Measurements from ENCODE around the gene WDR64.
"Not testable (repeated sequence)": the region's sequence is repeated elsewhere in the genome, so short reads cannot be mapped to it uniquely, and the experiment has no call there.

Gene WDR64

GRCh38 chr1:241714321-241715218 lies 62.5 kb downstream of the WDR64 start:
- H3K27ac Mint-ChIP-seq, result no peak overlapping the region
- no peak overlapping the region for H3K4me3 Mint-ChIP-seq
- no peaks in the 10 kb centered on the region for H3K36me3 Mint-ChIP-seq (ENCODE audit: low read depth)
- peaks cover 30% of the 10 kb centered on the region for H3K27me3 Mint-ChIP-seq
- H3K9me3 Mint-ChIP-seq, result no peaks in the 10 kb centered on the region
- DNase-seq, result no peak
- peaks cover 24% of the 10 kb centered on the region for H3K4me1 Mint-ChIP-seq (ENCODE audit: low read depth)

DNA sequence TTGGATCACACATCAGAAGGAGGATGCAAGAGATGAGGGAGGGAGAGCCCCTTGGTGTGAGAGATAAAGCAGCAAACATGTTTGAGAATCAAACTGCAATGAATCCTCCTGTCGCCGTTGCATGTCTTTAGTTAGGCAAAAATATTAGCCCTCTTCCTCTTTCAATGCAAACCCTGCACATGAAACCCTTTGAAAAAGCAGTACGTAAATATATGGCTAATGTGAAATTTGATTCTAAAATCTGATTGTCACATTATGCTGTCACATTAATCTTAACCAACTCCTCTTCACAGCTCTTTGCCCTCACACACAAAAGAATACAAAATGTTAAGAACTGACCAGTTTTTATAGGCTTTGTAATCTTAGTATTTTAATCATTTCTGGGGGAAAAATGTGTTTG lies 63.4 kb downstream of the WDR64 start:
- Mint-ChIP-seq H3K4me3 (no peak overlapping the region), H3K4me1 (ENCODE audit: low read depth) (peaks cover 24% of the 10 kb centered on the region), H3K36me3 (ENCODE audit: low read depth) (no peaks in the 10 kb centered on the region), H3K27me3 (peaks cover 32% of the 10 kb centered on the region), H3K9me3 (no peaks in the 10 kb centered on the region), H3K27ac (no peak overlapping the region)
- DNase-seq, result no peak

GRCh38 chr1:241715956-241716355 lies 63.9 kb downstream of the WDR64 start:
- Mint-ChIP-seq H3K36me3 (ENCODE audit: low read depth) (no peaks in the 10 kb centered on the region), H3K4me1 (ENCODE audit: low read depth) (peaks cover 24% of the 10 kb centered on the region), H3K9me3 (no peaks in the 10 kb centered on the region), H3K4me3 (no peak overlapping the region), H3K27ac (no peak overlapping the region), H3K27me3 (peaks cover 37% of the 10 kb centered on the region)
- DNase-seq, result no peak

DNA sequence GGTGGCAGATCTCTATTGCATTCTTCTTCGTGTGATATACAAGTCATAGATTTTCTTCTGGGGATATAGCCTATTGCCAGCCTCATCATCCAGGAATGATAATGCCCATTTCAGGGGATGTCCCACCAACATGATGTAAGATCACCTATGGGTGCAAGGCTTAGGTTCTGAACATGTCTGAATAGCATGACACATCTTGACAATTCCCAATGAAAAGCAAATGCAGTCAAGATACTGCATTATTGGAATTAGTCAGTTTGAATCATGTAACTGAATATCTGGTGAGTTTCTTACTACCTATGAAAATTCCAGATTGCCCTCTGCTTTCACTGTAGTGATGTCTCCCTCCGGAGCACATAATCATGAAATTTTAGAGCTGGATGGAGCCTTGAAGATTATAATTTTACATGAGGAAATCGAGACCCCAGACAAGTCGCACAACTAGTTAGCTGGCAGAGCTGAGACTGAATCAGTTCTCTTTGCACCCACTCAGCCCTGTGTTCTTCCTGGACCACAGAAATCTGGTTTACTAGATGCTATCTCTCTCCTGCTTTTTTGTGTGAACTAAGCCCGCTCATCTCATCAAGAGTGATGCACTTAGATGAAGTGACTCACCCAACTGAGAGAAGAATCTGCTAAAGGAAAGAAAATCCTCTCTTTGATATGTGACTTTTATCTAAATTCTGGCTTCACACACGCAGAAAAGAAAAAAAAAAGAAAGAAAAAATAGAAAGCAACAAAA lies 65.0 kb downstream of the WDR64 start:
- Mint-ChIP-seq H3K4me1 (ENCODE audit: low read depth) (peaks cover 24% of the 10 kb centered on the region), H3K36me3 (ENCODE audit: low read depth) (no peaks in the 10 kb centered on the region), H3K27ac (peak overlapping the region; percentile 12), H3K4me3 (no peak overlapping the region), H3K9me3 (no peaks in the 10 kb centered on the region), H3K27me3 (peaks cover 37% of the 10 kb centered on the region)
- no peak for DNase-seq

DNA sequence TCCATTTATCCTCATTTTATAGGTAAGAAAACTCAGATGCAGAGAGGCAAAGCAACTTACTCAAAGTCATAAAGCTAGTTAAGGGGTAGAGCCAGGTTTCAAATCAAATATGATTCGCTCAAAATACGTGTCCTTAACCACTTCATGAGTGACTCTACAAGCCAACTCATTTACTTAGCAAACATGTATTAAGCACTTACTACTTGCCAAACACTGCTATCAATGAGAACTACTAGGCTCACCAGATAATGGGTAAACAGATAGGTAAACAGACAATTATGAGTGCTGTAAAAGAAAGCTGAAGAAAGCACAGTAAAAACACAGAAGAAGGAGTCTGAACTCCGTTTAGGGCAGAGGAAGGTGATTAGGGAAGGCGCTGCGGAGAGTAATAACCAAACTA lies 65.9 kb downstream of the WDR64 start:
- no peaks in the 10 kb centered on the region for H3K36me3 Mint-ChIP-seq (ENCODE audit: low read depth)

DNA sequence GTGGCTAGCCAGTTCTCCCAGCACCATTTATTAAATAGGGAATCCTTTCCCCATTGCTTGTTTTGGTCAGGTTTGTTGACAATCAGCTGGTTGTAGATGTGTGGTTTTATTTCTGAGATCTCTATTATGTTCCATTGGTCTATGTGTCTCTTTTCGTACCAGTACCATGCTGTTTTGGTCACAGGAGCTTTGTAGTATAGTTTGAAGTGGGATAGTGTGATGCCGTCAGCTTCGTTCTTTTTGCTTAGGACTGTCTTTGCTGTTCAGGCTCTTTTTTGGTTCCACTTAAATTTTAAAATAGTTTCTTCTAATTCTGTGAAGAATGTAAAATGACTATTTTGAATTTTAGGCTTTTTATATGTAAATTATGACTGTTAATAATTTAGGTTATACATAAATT lies 68.9 kb downstream of the WDR64 start:
- peaks cover 23% of the 10 kb centered on the region for H3K27me3 Mint-ChIP-seq
- no peaks in the 10 kb centered on the region for H3K36me3 Mint-ChIP-seq (ENCODE audit: low read depth)
- DNase-seq, result no peak
- H3K27ac Mint-ChIP-seq, result no peak overlapping the region
- H3K4me1 Mint-ChIP-seq (ENCODE audit: low read depth), result peaks cover 23% of the 10 kb centered on the region
- no peaks in the 10 kb centered on the region for H3K9me3 Mint-ChIP-seq
- no peak overlapping the region for H3K4me3 Mint-ChIP-seq

More for the DNA sequence above, 65.9 kb downstream of the WDR64 start:
- Mint-ChIP-seq H3K27me3 (peaks cover 37% of the 10 kb centered on the region), H3K4me3 (no peak overlapping the region), H3K9me3 (no peaks in the 10 kb centered on the region), H3K27ac (no peak overlapping the region), H3K4me1 (ENCODE audit: low read depth) (peaks cover 24% of the 10 kb centered on the region)
- no peak for DNase-seq

- peaks cover 6% of the 10 kb centered on the region for H3K4me1 Mint-ChIP-seq (ENCODE audit: low read depth)
- H3K36me3 Mint-ChIP-seq (ENCODE audit: low read depth), result no peaks in the 10 kb centered on the region
- no peak overlapping the region for H3K4me3 Mint-ChIP-seq
- H3K9me3 Mint-ChIP-seq, result no peaks in the 10 kb centered on the region
- H3K27me3 Mint-ChIP-seq, result peaks cover 18% of the 10 kb centered on the region
- no peak for DNase-seq
- H3K27ac Mint-ChIP-seq, result no peak overlapping the region
Observed at GRCh38 chr1:241722947-241723346, 70.9 kb downstream of the WDR64 start.

DNA sequence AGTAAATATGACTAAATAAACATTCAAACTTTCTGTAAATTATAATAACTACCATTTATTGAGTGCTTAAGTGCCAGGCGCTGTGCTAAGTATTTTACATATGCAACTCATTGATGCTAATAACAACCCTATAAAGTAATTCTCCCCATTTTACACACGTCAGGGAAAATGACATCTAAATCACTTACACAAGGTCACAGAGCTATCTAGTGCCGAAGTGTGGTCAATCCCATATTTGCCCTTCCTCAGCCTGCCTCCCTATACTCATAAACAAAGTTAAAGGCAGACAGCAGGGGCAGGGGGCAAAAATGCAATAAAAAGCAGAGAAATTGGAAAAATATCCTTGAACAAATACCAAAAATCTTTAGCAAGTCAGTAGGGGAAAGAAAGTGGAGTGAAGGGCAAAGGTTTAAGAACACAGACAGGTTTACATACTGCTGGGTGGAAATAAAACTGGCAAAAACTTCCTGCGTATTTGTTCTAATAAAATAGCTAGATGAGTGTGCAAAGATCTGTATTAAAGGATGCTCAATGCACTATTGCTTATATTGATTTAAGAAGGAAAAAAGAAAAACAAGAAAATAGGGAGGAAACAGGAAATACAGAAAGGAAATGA lies 72.8 kb downstream of the WDR64 start:
- no peak for DNase-seq
- Mint-ChIP-seq H3K9me3 (no peaks in the 10 kb centered on the region), H3K27ac (no peak overlapping the region), H3K36me3 (ENCODE audit: low read depth) (no peaks in the 10 kb centered on the region), H3K4me3 (no peak overlapping the region), H3K27me3 (peaks cover 12% of the 10 kb centered on the region), H3K4me1 (ENCODE audit: low read depth) (no peaks in the 10 kb centered on the region)

- Mint-ChIP-seq H3K36me3 (ENCODE audit: low read depth) (no peaks in the 10 kb centered on the region), H3K27me3 (no peaks in the 10 kb centered on the region), H3K4me3 (no peak overlapping the region), H3K9me3 (no peaks in the 10 kb centered on the region), H3K4me1 (ENCODE audit: low read depth) (no peaks in the 10 kb centered on the region), H3K27ac (no peak overlapping the region)
- DNase-seq, result no peak
Observed at GRCh38 chr1:241730031-241730430, 78.0 kb downstream of the WDR64 start.

- DNase-seq, result no peak
- no peak overlapping the region for H3K27ac Mint-ChIP-seq
- H3K27me3 Mint-ChIP-seq, result no peaks in the 10 kb centered on the region
- H3K4me3 Mint-ChIP-seq, result no peak overlapping the region
- H3K36me3 Mint-ChIP-seq (ENCODE audit: low read depth), result no peaks in the 10 kb centered on the region
- peaks cover 11% of the 10 kb centered on the region for H3K4me1 Mint-ChIP-seq (ENCODE audit: low read depth)
- H3K9me3 Mint-ChIP-seq, result no peaks in the 10 kb centered on the region
Observed at GRCh38 chr1:241733899-241734298, 81.8 kb downstream of the WDR64 start.

GRCh38 chr1:241734533-241734932 lies 82.5 kb downstream of the WDR64 start:
- Mint-ChIP-seq H3K4me1 (ENCODE audit: low read depth) (peaks cover 11% of the 10 kb centered on the region), H3K9me3 (no peaks in the 10 kb centered on the region), H3K27ac (no peak overlapping the region), H3K36me3 (ENCODE audit: low read depth) (no peaks in the 10 kb centered on the region), H3K4me3 (no peak overlapping the region), H3K27me3 (no peaks in the 10 kb centered on the region)
- DNase-seq, result no peak

- H3K4me1 Mint-ChIP-seq (ENCODE audit: low read depth), result peaks cover 11% of the 10 kb centered on the region
- not testable (repeated sequence) for H3K27me3 Mint-ChIP-seq; DNase-seq; H3K4me3 Mint-ChIP-seq; H3K9me3 Mint-ChIP-seq; H3K27ac Mint-ChIP-seq; H3K36me3 Mint-ChIP-seq (ENCODE audit: low read depth)
Observed at GRCh38 chr1:241735493-241735926, 83.4 kb downstream of the WDR64 start.

DNA sequence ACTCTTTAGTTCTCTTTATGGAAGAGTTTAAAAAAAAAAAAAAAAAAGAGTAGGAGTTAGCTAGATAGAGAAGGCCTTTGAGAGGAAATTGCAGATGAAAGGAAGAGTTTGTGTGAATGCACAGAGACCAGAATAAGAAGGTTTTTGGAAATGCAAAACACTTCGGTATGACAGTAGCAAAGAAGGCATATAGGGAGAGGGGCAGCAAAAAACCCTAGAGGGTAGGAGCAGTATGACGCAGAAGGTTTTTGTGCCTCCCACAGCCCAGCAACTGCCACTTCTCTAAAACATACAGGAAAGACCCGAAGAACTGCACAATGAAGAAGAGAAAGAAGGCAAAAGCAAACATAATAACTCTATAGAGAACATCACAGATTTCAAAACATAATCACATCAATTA lies 84.3 kb downstream of the WDR64 start:
- Mint-ChIP-seq H3K27me3 (no peaks in the 10 kb centered on the region), H3K4me3 (no peak overlapping the region), H3K36me3 (ENCODE audit: low read depth) (no peaks in the 10 kb centered on the region), H3K27ac (no peak overlapping the region), H3K4me1 (ENCODE audit: low read depth) (peaks cover 11% of the 10 kb centered on the region), H3K9me3 (no peaks in the 10 kb centered on the region)
- DNase-seq, result no peak

- Mint-ChIP-seq H3K27ac (no peak overlapping the region), H3K36me3 (ENCODE audit: low read depth) (no peaks in the 10 kb centered on the region), H3K9me3 (no peaks in the 10 kb centered on the region), H3K27me3 (no peaks in the 10 kb centered on the region), H3K4me3 (no peak overlapping the region), H3K4me1 (ENCODE audit: low read depth) (peaks cover 11% of the 10 kb centered on the region)
- no peak for DNase-seq
Observed at GRCh38 chr1:241738284-241739078, 86.4 kb downstream of the WDR64 start.

Measured in activated T-cell treated with anti-CD3 and anti-CD28 coated beads, Interleukin-2, amount 50 U/mL, for 24 hours (primary cell).